Measurements from ENCODE around the gene ZNF417.
A peak's percentile ranks its signal among the peaks of the same experiment; 100 is the strongest.
"Not testable (repeated sequence)": the region's sequence is repeated elsewhere in the genome, so short reads cannot be mapped to it uniquely, and the experiment has no call there.

Gene ZNF417

DNA sequence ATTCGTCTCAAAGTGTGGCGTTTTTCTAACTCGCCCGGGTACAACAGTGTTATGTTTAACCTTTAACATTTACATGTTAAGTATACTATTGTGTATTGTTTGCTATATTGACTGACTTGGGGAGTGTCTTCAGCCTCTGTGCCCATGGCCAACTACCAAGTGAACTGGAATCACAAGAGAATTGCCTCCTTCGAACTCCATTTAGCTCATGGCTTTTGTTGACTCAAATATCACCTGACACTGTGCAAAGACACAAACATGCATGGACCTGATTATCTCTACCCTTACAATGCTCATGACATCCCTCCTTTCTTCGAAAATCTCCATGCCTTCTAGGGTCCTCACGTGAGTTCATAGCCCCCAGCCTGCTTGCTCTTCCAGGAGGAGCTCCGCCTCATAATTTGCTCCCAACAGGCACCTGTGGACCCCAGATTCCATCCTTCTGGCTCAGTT is 28.3 kb downstream of the ZNF417 start:
- peak in 1 of 56 donors; percentile 17 for DNase-seq

DNA sequence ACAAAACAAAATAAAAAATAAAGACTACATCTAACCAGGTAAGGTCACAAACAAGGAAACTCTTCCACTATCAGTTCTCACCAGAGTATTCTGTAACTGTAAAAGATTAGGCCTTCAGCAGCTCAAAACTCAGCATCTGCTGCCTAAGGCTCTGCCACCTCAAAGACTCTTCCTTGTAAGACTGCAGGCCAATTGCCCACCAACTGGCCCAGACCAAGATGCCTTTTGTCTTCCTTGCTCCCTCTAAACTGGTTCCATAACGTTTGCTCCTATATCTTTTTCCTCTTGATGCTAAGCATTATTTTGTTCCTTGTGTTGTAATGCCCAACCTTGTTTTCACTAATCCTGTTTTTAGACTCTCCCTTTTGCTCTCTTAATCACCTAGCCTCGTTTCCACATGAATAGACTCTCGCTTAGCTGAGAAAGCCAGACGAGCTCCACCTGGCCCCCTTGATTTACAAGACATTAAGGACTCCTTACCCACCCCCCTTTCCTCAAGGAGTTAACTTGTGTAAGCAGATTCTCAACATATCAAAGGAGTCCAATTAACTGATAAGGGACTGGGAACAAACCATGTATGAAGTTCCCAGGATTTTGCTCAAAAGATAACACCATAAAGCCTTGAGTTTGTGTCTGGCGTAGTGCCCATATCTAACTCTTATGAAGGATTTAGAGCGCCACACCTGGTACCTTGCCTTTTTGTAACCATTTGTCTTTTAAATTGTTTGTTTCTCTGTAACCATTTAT is 29.0 kb downstream of the ZNF417 start:
- no peak for DNase-seq

DNA sequence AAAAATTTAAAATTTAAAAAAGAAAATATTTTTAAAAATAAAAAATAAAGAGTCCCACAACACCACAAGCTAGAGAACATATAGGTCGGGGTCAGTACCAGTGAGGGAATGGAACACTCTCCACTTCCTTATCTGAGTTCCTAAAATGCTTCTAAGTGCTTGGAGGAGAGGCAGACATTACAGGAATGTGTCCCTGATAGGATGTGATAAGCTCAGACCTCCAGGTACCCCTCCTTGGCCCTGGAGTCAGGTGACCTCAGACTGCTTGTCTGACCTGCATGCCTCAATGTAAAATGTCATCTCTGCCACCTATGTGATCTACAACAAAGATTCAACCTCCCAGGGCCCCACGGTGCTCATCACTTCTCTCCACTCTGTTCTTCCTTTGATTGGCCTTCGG is 30.3 kb downstream of the ZNF417 start:
- no peak for DNase-seq

DNA sequence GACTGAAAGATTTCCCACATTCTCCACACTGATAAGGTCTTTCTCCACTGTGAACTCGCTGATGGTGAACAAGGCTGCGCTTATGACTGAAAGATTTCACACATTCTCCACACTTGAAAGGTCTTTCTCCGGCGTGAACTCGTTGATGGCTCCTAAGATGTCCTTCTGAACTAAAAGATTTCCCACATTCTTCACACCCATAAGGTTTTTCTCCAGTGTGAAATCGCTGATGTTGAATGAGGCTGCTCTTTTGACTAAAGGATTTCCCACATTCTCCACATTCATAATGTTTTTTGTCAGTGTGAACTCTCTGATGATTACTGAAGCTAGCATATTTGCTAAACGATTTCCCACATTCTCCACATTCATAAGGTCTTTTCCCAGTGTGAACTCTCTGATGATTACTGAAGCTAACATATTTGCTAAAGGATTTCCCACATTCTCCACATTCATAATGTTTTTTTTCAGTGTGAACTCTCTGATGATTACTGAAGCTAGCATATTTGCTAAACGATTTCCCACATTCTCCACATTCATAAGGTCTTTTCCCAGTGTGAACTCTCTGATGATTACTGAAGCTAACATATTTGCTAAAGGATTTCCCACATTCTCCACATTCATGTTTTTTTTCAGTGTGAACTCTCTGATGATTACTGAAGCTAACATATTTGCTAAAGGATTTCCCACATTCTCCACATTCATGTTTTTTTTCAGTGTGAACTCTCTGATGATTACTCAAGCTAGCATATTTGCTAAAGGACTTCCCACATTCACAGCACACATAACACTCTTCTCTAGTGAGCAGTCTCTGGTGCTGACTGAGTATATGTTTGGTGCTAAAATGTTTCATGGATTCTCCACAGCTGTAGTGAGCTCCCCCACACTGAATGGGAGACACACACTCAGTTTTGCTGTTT is 42.3 kb downstream of the ZNF417 start:
- DNase-seq = not testable (repeated sequence)

DNA sequence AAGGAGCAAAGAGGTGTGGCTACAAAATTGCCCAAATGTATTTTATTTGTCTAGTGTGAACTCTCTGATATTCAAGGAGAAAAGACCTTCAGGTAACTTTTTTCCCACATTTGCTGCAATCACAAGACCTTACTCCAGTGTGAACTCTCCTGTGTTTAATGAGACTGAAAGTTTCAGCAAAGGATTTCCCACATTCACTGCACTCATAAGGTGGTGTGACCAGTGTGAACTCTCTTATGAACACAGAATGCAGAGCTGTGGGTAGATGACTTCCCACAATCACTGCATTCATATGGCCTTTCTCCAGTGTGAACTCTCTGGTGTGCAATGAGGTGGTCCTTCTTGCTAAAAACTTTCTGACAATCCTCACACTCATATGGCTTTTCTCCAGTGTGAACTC is 43.9 kb downstream of the ZNF417 start:
- DNase-seq = no peak

DNA sequence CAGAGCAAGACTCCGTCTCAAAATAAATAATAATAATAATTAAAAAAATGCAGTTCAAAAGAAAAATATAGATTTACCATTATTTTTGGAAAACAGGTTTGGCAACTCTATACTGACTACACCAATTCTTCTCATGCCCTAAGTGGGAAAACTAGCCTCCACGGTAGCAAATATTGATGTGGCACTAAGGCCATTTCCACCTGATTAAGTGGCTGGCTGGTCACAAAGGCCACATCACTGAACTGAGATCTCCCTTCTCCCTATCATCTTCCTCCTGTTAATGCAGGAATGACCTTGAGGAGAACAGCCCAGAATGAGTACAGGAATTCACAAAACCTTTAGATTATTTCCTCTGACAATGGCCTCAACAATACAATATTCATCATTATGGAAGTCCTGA is 46.2 kb downstream of the ZNF417 start:
- DNase-seq = no peak

DNA sequence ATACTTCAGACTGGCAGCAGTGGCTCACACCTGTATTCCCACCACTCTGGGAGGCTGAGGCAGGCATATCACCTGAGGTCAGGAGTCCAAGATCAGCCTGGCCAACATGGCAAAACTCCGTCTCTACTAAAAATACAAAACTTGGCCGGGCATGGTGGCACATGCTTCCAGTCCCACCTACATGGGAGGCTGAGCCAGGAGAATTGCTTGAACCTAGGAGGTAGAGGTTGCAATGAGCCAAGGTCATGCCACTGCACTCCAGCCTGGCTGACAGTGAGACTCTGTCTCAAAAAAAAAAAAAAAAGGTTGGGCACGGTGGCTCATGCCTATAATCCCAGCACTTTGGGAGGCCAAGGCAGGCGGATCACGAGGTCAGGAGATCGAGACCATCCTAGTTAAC is 46.7 kb downstream of the ZNF417 start:
- not testable (repeated sequence) for DNase-seq

DNA sequence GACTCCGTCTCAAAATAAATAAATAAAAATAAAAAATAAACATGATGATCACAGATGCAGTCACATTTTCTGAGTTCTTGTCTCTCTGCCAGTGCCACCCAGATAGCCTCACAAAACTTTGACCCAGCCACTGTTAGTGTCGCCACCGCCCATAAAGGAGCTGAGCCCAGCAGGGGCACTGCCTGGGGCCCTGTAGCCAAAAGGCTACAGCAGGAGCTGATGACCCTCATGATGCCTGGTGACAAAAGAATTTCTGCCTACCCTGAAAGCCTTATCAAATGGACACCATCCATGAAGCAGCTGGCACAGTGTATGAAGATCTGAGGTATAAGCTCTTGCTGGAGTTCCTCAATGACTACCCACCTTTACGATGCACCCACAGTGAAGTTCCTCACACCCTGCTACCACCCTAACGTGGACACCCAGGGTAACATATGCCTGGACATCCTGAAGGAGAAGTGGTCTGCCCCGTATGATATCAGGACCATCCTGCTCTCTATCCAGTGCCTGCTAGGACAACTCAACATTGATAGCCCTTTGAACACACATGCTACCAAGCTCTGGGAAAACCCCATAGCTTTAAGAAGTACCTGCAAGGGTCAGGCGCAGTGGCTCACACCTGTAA is 48.4 kb downstream of the ZNF417 start:
- DNase-seq = no peak
